Calu3 (cell line): ENCODE results near the gene NAV2. TPM values are rescaled to one million over a fixed set of nuclear protein-coding genes. Genes with fewer than 3 reads are reported as not detected.

ENCODE experiments used
- BruUV-seq: library from RNA; stranded (reverse); fragments of 400-500 nt; replicated peaks from 2 replicates; lab custom pipeline; 2021; lab: Mats Ljungman, UMichigan
- CTCF ChIA-PET: fragments of 300-600 bp; sonication (Branson Sonifier 250); formaldehyde crosslinking; loops from one replicate; lab custom pipeline; 2022; ENCODE audit warnings: antibody characterized with exemption; lab: Charles Lee
- DNase-seq: peaks from one replicate; pipeline ENCODE4 v3.0.0; 2022
- H3K27ac Mint-ChIP-seq: one replicate; pipeline ENCODE4 v1.8.0; 2022; ENCODE audit warnings: mixed read lengths; ENCODE audit not compliant: unreplicated experiment
- H3K27me3 Mint-ChIP-seq: one replicate; pipeline ENCODE4 v1.8.0; 2022; ENCODE audit warnings: mixed read lengths; ENCODE audit not compliant: unreplicated experiment
- H3K36me3 Mint-ChIP-seq: one replicate; pipeline ENCODE4 v1.8.0; 2022; ENCODE audit warnings: mild to moderate bottlenecking, moderate library complexity, mixed read lengths; ENCODE audit not compliant: insufficient read depth, unreplicated experiment
- H3K4me1 Mint-ChIP-seq: one replicate; pipeline ENCODE4 v1.8.0; 2022; ENCODE audit warnings: mild to moderate bottlenecking, low read depth, mixed read lengths; ENCODE audit not compliant: unreplicated experiment
- H3K4me3 Mint-ChIP-seq: one replicate; pipeline ENCODE4 v1.8.0; 2022; ENCODE audit warnings: mild to moderate bottlenecking, low read depth, moderate library complexity, mixed read lengths; ENCODE audit not compliant: unreplicated experiment
- H3K9me3 Mint-ChIP-seq: one replicate; pipeline ENCODE4 v1.8.0; 2022; ENCODE audit warnings: low read depth, mixed read lengths; ENCODE audit not compliant: unreplicated experiment
- CTCF ChIP-seq: fragments of 200-600 bp; IDR thresholded peaks from one replicate; pipeline ENCODE4 v1.8.0; 2022; ENCODE audit warnings: antibody characterized with exemption; ENCODE audit not compliant: unreplicated experiment
- intact Hi-C: fragments of 100-400 bp; cut with micrococcal nuclease; formaldehyde crosslinking; loops from one replicate; pipeline ENCODE4 v1.10.0; 2022; ENCODE audit not compliant: unreplicated experiment
- total RNA-seq: library from RNA; stranded (reverse); gene quantifications from 2 replicates; pipeline ENCODE4 v1.2.3, GENCODE V29; 2022

The NAV2 gene
- total RNA-seq, 1 experiment from 2014 or later = 21.4 TPM

GRCh38 chr11:19683862-19684491 lies 28.7 kb upstream of the NAV2 start:
- DNase-seq = no peak
- H3K9me3 Mint-ChIP-seq = no peaks in the 10 kb centered on the region
- intact Hi-C loops = loop anchor here (5.0 kb wide), 1 partner anchor 58 kb away; no protein-coding TSS in a partner anchor
- CTCF ChIA-PET = no interaction called here
- TF ChIP-seq CTCF = no peak
- no peak overlapping the region for H3K27ac Mint-ChIP-seq
- H3K4me3 Mint-ChIP-seq = no peak overlapping the region
- peaks cover 21% of the 10 kb centered on the region for H3K4me1 Mint-ChIP-seq
- no peaks in the 10 kb centered on the region for H3K27me3 Mint-ChIP-seq
- peaks cover 11% of the 10 kb centered on the region for H3K36me3 Mint-ChIP-seq
- BruUV-seq = no TSS peak

- no peak for DNase-seq
- H3K27me3 Mint-ChIP-seq = no peaks in the 10 kb centered on the region
- BruUV-seq = no TSS peak
- H3K27ac Mint-ChIP-seq = no peak overlapping the region
- no peaks in the 10 kb centered on the region for H3K4me1 Mint-ChIP-seq
- TF ChIP-seq CTCF = no peak
- H3K9me3 Mint-ChIP-seq = no peaks in the 10 kb centered on the region
- intact Hi-C loops = no loop called here
- H3K36me3 Mint-ChIP-seq = no peaks in the 10 kb centered on the region
- CTCF ChIA-PET = no interaction called here
- no peak overlapping the region for H3K4me3 Mint-ChIP-seq
Measured at GRCh38 chr11:19686234-19686633, 26.4 kb upstream of the NAV2 start.

GRCh38 chr11:19687392-19687791 lies 25.2 kb upstream of the NAV2 start:
- Mint-ChIP-seq H3K36me3 (no peaks in the 10 kb centered on the region), H3K27me3 (no peaks in the 10 kb centered on the region), H3K4me3 (no peak overlapping the region), H3K4me1 (no peaks in the 10 kb centered on the region), H3K27ac (no peak overlapping the region), H3K9me3 (no peaks in the 10 kb centered on the region)
- intact Hi-C loops = no loop called here
- no peak for DNase-seq
- no peak for TF ChIP-seq CTCF
- BruUV-seq = no TSS peak
- CTCF ChIA-PET = no interaction called here

GRCh38 chr11:19689281-19690000 lies 23.2 kb upstream of the NAV2 start:
- H3K27ac Mint-ChIP-seq = no peak overlapping the region
- no peak overlapping the region for H3K4me3 Mint-ChIP-seq
- no TSS peak for BruUV-seq
- no peaks in the 10 kb centered on the region for H3K27me3 Mint-ChIP-seq
- H3K36me3 Mint-ChIP-seq = no peaks in the 10 kb centered on the region
- H3K4me1 Mint-ChIP-seq = no peaks in the 10 kb centered on the region
- TF ChIP-seq CTCF = no peak
- CTCF ChIA-PET = no interaction called here
- H3K9me3 Mint-ChIP-seq = no peaks in the 10 kb centered on the region
- intact Hi-C loops = no loop called here
- DNase-seq = no peak
